HepG2 (cell line): Measurements from ENCODE around the gene UTP3. TPM values are rescaled to one million over a fixed set of nuclear protein-coding genes. Genes with fewer than 3 reads are reported as not detected.

Experiments used
- DR1 ChIP-seq: sonication (generic); formaldehyde crosslinking; IDR thresholded peaks from 2 replicates; pipeline ENCODE4 v1.8.0; 2021; ENCODE audit warnings: mild to moderate bottlenecking, missing genetic modification reagents, inconsistent platforms
- E2F1 ChIP-seq: sonication (generic); formaldehyde crosslinking; IDR thresholded peaks from 2 replicates; pipeline ENCODE4 v1.5.0; 2020; ENCODE audit warnings: missing genetic modification reagents
- ELF1 ChIP-seq: sonication (generic); formaldehyde crosslinking; IDR thresholded peaks from 2 replicates; pipeline ENCODE4 v1.4.0; 2020; ENCODE audit warnings: missing genetic modification reagents
- ETS1 ChIP-seq: sonication (generic); formaldehyde crosslinking; IDR thresholded peaks from 2 replicates; pipeline ENCODE4 v1.4.0; 2020; ENCODE audit warnings: missing genetic modification reagents
- EZH2 ChIP-seq: conservative IDR thresholded peaks from 2 replicates; pipeline ENCODE4 v1.6.1; 2012; ENCODE audit warnings: mild to moderate bottlenecking, low read depth, low read length, moderate library complexity
- GTF3A ChIP-seq: sonication (generic); formaldehyde crosslinking; conservative IDR thresholded peaks from 2 replicates; pipeline ENCODE4 v1.4.0; 2020; ENCODE audit warnings: mild to moderate bottlenecking, missing genetic modification reagents
- HOXA9 ChIP-seq: sonication (generic); formaldehyde crosslinking; IDR thresholded peaks from 2 replicates; pipeline ENCODE4 v1.8.1; 2022; ENCODE audit warnings: missing genetic modification reagents, mild to moderate bottlenecking, moderate library complexity, borderline replicate concordance
- IRX3 ChIP-seq: sonication (generic); formaldehyde crosslinking; IDR thresholded peaks from 2 replicates; pipeline ENCODE4 v1.8.1; 2023; ENCODE audit warnings: mild to moderate bottlenecking, low read depth, missing genetic modification reagents, borderline replicate concordance
- KLF16 ChIP-seq, 2 experiments: sonication (generic) in 1 of 2; formaldehyde crosslinking in 1 of 2; IDR thresholded peaks; 2 replicates each; pipeline versions ENCODE4 v1.6.1 to v1.8.0; 2016 to 2023; ENCODE audit warnings: missing genetic modification reagents in 2 of 2, missing compliant biosample characterization in 1 of 2
- SAFB2 ChIP-seq: sonication (generic); formaldehyde crosslinking; IDR thresholded peaks from 2 replicates; pipeline ENCODE4 v1.5.1; 2020; ENCODE audit warnings: missing genetic modification reagents, low read depth, mild to moderate bottlenecking, borderline replicate concordance
- SRY ChIP-seq: sonication (generic); formaldehyde crosslinking; IDR thresholded peaks from 2 replicates; pipeline ENCODE4 v1.8.0; 2022; ENCODE audit warnings: mild to moderate bottlenecking, missing genetic modification reagents
- SSRP1 ChIP-seq: IDR thresholded peaks from 2 replicates; pipeline ENCODE4 v1.6.1; 2016; ENCODE audit warnings: control low read depth
- TCF7L2 ChIP-seq: IDR thresholded peaks from 2 replicates; pipeline ENCODE4 v1.6.1; 2011; ENCODE audit warnings: mild to moderate bottlenecking, low read depth, low read length, moderate library complexity
- TERF1 ChIP-seq: sonication (generic); formaldehyde crosslinking; IDR thresholded peaks from 2 replicates; pipeline ENCODE4 v1.8.0; 2022; ENCODE audit warnings: mild to moderate bottlenecking, missing genetic modification reagents, moderate library complexity
- ZFP36L2 ChIP-seq: sonication (generic); formaldehyde crosslinking; IDR thresholded peaks from 2 replicates; pipeline ENCODE4 v1.4.0; 2020; ENCODE audit warnings: missing genetic modification reagents
- ZNF235 ChIP-seq: sonication (generic); formaldehyde crosslinking; IDR thresholded peaks from 2 replicates; pipeline ENCODE4 v1.8.1; 2023; ENCODE audit warnings: mild to moderate bottlenecking, missing genetic modification reagents, borderline replicate concordance
- ZNF333 ChIP-seq: sonication (generic); formaldehyde crosslinking; IDR thresholded peaks from 2 replicates; pipeline ENCODE4 v1.4.0; 2020; ENCODE audit warnings: mild to moderate bottlenecking, missing genetic modification reagents, borderline replicate concordance
- ZNF574 ChIP-seq: sonication (generic); formaldehyde crosslinking; IDR thresholded peaks from 2 replicates; pipeline ENCODE4 v1.4.0; 2020; ENCODE audit warnings: missing genetic modification reagents
- ZSCAN21 ChIP-seq: sonication (generic); formaldehyde crosslinking; IDR thresholded peaks from 2 replicates; pipeline ENCODE4 v1.8.0; 2022; ENCODE audit warnings: mild to moderate bottlenecking, missing genetic modification reagents, moderate library complexity, borderline replicate concordance
- polyA plus RNA-seq, 8 experiments: library from polyadenylated mRNA; depleted of rRNA in 3 of 8; stranded (reverse) in 7 of 8; unstranded in 1 of 8; fragments of >200 nt; fragmentation: Illumina TruSeq in 4 of 8; extraction: Trizol in 4 of 8; gene quantifications; 2 replicates each; pipeline versions ENCODE4 v1.2.1 to v1.2.3, GENCODE V29; 2011 to 2016; ENCODE audit warnings: low read depth in 4 of 8, missing spikeins in 1 of 8, mixed read lengths in 1 of 8; ENCODE audit not compliant: insufficient read depth in 1 of 8
- total RNA-seq, 5 experiments: library from RNA; depleted of rRNA; stranded (reverse); fragments of >200 nt; fragmentation: Illumina TruSeq; extraction: Trizol; gene quantifications; 2 replicates each; pipeline ENCODE4 v1.2.3, GENCODE V29; 2016; ENCODE audit warnings: low read depth in 1 of 5
- TF ChIP-seq, protein P1 (sequence below): sonication (generic); formaldehyde crosslinking; IDR thresholded peaks from 2 replicates; pipeline ENCODE4 v1.5.0; 2020; ENCODE audit warnings: missing genetic modification reagents, mild to moderate bottlenecking, borderline replicate concordance
- TF ChIP-seq, protein P2 (sequence below): sonication (generic); formaldehyde crosslinking; IDR thresholded peaks from 2 replicates; pipeline ENCODE4 v1.4.0; 2020; ENCODE audit warnings: mild to moderate bottlenecking, low read depth, missing genetic modification reagents

Gene UTP3
- total and polyA plus RNA-seq, 2 of the 13 experiments (the other 11 are each of a cell fraction or from before 2014, with no cell fraction given), result 6.9 to 19.5 TPM

GRCh38 chr4:70705183-70706043 lies 17.1 kb downstream of the UTP3 start (continued):
- peak; percentile 83 for TF ChIP-seq ZNF574
- no peak for TF ChIP-seq ELF1 (CRISPR knock-in tag)
- no peak for TF ChIP-seq SSRP1 (CRISPR knock-in tag)
- TF ChIP-seq ZFP36L2 (CRISPR knock-in tag), result no peak
- TF ChIP-seq SRY, result peak; percentile 74; the same call in 1 of the 2 replicates
- no peak for TF ChIP-seq SAFB2 (CRISPR knock-in tag)
- TF ChIP-seq ZNF235 (CRISPR knock-in tag), result no peak
- TF ChIP-seq ETS1, result no peak
- 0 out of 2 replicates have a peak, but pooled peaks have one; percentile 33 for TF ChIP-seq DR1
- peak; percentile 80 for TF ChIP-seq E2F1 (CRISPR knock-in tag)
- no peak for TF ChIP-seq ZNF333 (CRISPR knock-in tag)
- TF ChIP-seq KLF16 (CRISPR knock-in tag; IDR thresholded peaks at IDR 0.05), result peak; percentile 58 to 83; a peak in 3 of 4 replicates
- TF ChIP-seq, protein P1, sequence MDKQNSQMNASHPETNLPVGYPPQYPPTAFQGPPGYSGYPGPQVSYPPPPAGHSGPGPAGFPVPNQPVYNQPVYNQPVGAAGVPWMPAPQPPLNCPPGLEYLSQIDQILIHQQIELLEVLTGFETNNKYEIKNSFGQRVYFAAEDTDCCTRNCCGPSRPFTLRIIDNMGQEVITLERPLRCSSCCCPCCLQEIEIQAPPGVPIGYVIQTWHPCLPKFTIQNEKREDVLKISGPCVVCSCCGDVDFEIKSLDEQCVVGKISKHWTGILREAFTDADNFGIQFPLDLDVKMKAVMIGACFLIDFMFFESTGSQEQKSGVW (CRISPR knock-in tag), result no peak
- no peak for TF ChIP-seq TERF1 (CRISPR knock-in tag)
- no peak for TF ChIP-seq TCF7L2
- TF ChIP-seq IRX3, result peak; percentile 67; the same call in 1 of the 2 replicates
- no peak for TF ChIP-seq GTF3A
- no peak for TF ChIP-seq HOXA9 (CRISPR knock-in tag)
- TF ChIP-seq, protein P2, sequence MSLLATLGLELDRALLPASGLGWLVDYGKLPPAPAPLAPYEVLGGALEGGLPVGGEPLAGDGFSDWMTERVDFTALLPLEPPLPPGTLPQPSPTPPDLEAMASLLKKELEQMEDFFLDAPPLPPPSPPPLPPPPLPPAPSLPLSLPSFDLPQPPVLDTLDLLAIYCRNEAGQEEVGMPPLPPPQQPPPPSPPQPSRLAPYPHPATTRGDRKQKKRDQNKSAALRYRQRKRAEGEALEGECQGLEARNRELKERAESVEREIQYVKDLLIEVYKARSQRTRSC (CRISPR knock-in tag), result no peak
- TF ChIP-seq ZSCAN21 (CRISPR knock-in tag), result no peak
- TF ChIP-seq EZH2, result no peak
